Measurements from ENCODE around the gene PRAME.
A peak's percentile ranks its signal among the peaks of the same experiment; 100 is the strongest.

PRAME gene

GRCh38 chr22:22579869-22580604, 21.0 kb upstream of the PRAME start:
- no peak for DNase-seq

GRCh38 chr22:22578702-22579424, 19.8 kb upstream of the PRAME start:
- no peak for DNase-seq

- DNase-seq = no peak
These were observed 17.9 kb upstream of the PRAME start for GRCh38 chr22:22576989-22577427.

GRCh38 chr22:22576244-22576988, 17.4 kb upstream of the PRAME start:
- peak; percentile 40 for DNase-seq

- DNase-seq = no peak
These were observed 15.3 kb upstream of the PRAME start for GRCh38 chr22:22574361-22574760.

GRCh38 chr22:22573047-22573889, 14.2 kb upstream of the PRAME start:
- DNase-seq = no peak

GRCh38 chr22:22571862-22572261, 12.8 kb upstream of the PRAME start:
- DNase-seq = no peak

GRCh38 chr22:22571429-22571828, 12.4 kb upstream of the PRAME start:
- DNase-seq = no peak

GRCh38 chr22:22569218-22569617, 10.2 kb upstream of the PRAME start:
- DNase-seq = no peak

GRCh38 chr22:22565981-22566380, 6.9 kb upstream of the PRAME start:
- no peak for DNase-seq

- DNase-seq = no peak
These were observed 744 bp downstream of the PRAME start for GRCh38 chr22:22558071-22558971.

GRCh38 chr22:22556995-22557925, 1.8 kb downstream of the PRAME start:
- no peak for DNase-seq

GRCh38 chr22:22556578-22556977, 2.5 kb downstream of the PRAME start:
- DNase-seq = no peak

GRCh38 chr22:22555596-22555995, 3.5 kb downstream of the PRAME start:
- DNase-seq = no peak

GRCh38 chr22:22554587-22555284, 4.3 kb downstream of the PRAME start:
- no peak for DNase-seq

- no peak for DNase-seq
These were observed 5.1 kb downstream of the PRAME start for GRCh38 chr22:22553735-22554586.

GRCh38 chr22:22553141-22553540, 5.9 kb downstream of the PRAME start:
- no peak for DNase-seq

GRCh38 chr22:22552630-22553029, 6.4 kb downstream of the PRAME start:
- no peak for DNase-seq
